ENCODE results near the gene SAMD11.
"Not testable (repeated sequence)": the region's sequence is repeated elsewhere in the genome, so short reads cannot be mapped to it uniquely, and the experiment has no call there.

The SAMD11 gene

GRCh38 chr1:978835-979743 lies 55.4 kb downstream of the SAMD11 start:
- no peak for DNase-seq

GRCh38 chr1:979744-980072 lies 56.0 kb downstream of the SAMD11 start:
- no peak for DNase-seq

- no peak for DNase-seq
Observed at GRCh38 chr1:980137-980571, 56.4 kb downstream of the SAMD11 start.

- no peak for DNase-seq
Observed at GRCh38 chr1:980602-981395, 57.1 kb downstream of the SAMD11 start.

- no peak for DNase-seq
Observed at GRCh38 chr1:981491-981954, 57.8 kb downstream of the SAMD11 start.

GRCh38 chr1:981955-982558 lies 58.3 kb downstream of the SAMD11 start, which contains the start of gene PERM1:
TSS of gene PERM1 (minus strand) at chr1:982093. CDS start at chr1:981029, 1,064 bp downstream.
- no peak for DNase-seq

- no peak for DNase-seq
Observed at GRCh38 chr1:982765-983436, 59.2 kb downstream of the SAMD11 start.

- DNase-seq: no peak
Observed at GRCh38 chr1:983798-984475, 60.2 kb downstream of the SAMD11 start.

- DNase-seq: no peak
Observed at GRCh38 chr1:984476-984814, 60.7 kb downstream of the SAMD11 start.

GRCh38 chr1:985126-985525 lies 61.4 kb downstream of the SAMD11 start:
- no peak for DNase-seq

GRCh38 chr1:988061-988460 lies 64.3 kb downstream of the SAMD11 start:
- DNase-seq: not testable (repeated sequence)

GRCh38 chr1:991275-991674 lies 67.6 kb downstream of the SAMD11 start:
- not testable (repeated sequence) for DNase-seq

- no peak for DNase-seq
Observed at GRCh38 chr1:991895-992294, 68.2 kb downstream of the SAMD11 start.

- no peak for DNase-seq
Observed at GRCh38 chr1:992362-992761, 68.6 kb downstream of the SAMD11 start.

- DNase-seq: no peak
Observed at GRCh38 chr1:993379-993995, 69.8 kb downstream of the SAMD11 start.

All from MV-4-11 (cell line).